8988T (cell line): ENCODE data around the gene TNFAIP1.
"Not testable (repeated sequence)": the region's sequence is repeated elsewhere in the genome, so short reads cannot be mapped to it uniquely, and the experiment has no call there.

Experiments
- DNase-seq: peaks from one replicate; pipeline ENCODE4 v3.0.0; 2011

The TNFAIP1 gene

GRCh38 chr17:28325211-28325610 is 10.3 kb upstream of the TNFAIP1 start:
- no peak for DNase-seq

GRCh38 chr17:28326114-28326513 is 9.4 kb upstream of the TNFAIP1 start:
- DNase-seq = no peak

- no peak for DNase-seq
Measured at GRCh38 chr17:28327031-28327607, 8.4 kb upstream of the TNFAIP1 start.

- DNase-seq = no peak
Measured at GRCh38 chr17:28327709-28328108, 7.9 kb upstream of the TNFAIP1 start.

GRCh38 chr17:28328325-28328724 is 7.2 kb upstream of the TNFAIP1 start:
- DNase-seq = no peak

GRCh38 chr17:28330671-28331070 is 4.9 kb upstream of the TNFAIP1 start:
- no peak for DNase-seq

- no peak for DNase-seq
Measured at GRCh38 chr17:28331891-28332420, 3.6 kb upstream of the TNFAIP1 start.

GRCh38 chr17:28333083-28333746 is 2.3 kb upstream of the TNFAIP1 start:
- DNase-seq = no peak

- no peak for DNase-seq
Measured at GRCh38 chr17:28334171-28334570, 1.4 kb upstream of the TNFAIP1 start.

- DNase-seq = no peak
Measured at GRCh38 chr17:28334666-28335200, 828 bp upstream of the TNFAIP1 start.

- no peak for DNase-seq
Measured at GRCh38 chr17:28335959-28336871, 654 bp downstream of the TNFAIP1 start.

GRCh38 chr17:28338056-28338768 is 2.7 kb downstream of the TNFAIP1 start:
- DNase-seq = no peak

GRCh38 chr17:28338769-28339212 is 3.2 kb downstream of the TNFAIP1 start:
- DNase-seq = not testable (repeated sequence)

GRCh38 chr17:28339431-28339830 is 3.9 kb downstream of the TNFAIP1 start:
- no peak for DNase-seq

GRCh38 chr17:28340374-28340773 is 4.8 kb downstream of the TNFAIP1 start:
- no peak for DNase-seq

GRCh38 chr17:28341516-28341915 is 6.0 kb downstream of the TNFAIP1 start:
- DNase-seq = no peak

- DNase-seq = no peak
Measured at GRCh38 chr17:28342313-28342712, 6.8 kb downstream of the TNFAIP1 start.

GRCh38 chr17:28343491-28343932 is 8.0 kb downstream of the TNFAIP1 start:
- DNase-seq = no peak

- no peak for DNase-seq
Measured at GRCh38 chr17:28344011-28344410, 8.4 kb downstream of the TNFAIP1 start.

- DNase-seq = no peak
Measured at GRCh38 chr17:28344435-28344901, 8.9 kb downstream of the TNFAIP1 start.

- DNase-seq = no peak
Measured at GRCh38 chr17:28345419-28346198, 10.0 kb downstream of the TNFAIP1 start.

GRCh38 chr17:28346199-28346580 is 10.6 kb downstream of the TNFAIP1 start:
- DNase-seq = no peak
